Retinal pigment epithelial cell (primary cell): ENCODE results near the gene IL6R.
A peak's percentile ranks its signal among the peaks of the same experiment; 100 is the strongest.
"Not testable (repeated sequence)": the region's sequence is repeated elsewhere in the genome, so short reads cannot be mapped to it uniquely, and the experiment has no call there.

Experiments
- DNase-seq: peaks from one replicate; pipeline ENCODE4 v3.0.0-alpha.2; 2010; ENCODE audit warnings: low read depth
- H3K4me3 ChIP-seq: 2 replicates; pipeline ENCODE4 v1.5.1; 2011; ENCODE audit warnings: mild to moderate bottlenecking, low read length, control low read depth, moderate library complexity
- TF ChIP-seq, protein P1 (sequence below): conservative IDR thresholded peaks from 2 replicates; pipeline ENCODE4 v1.5.1; 2011; ENCODE audit warnings: low read depth, low read length, control low read depth, inconsistent platforms

The IL6R gene

DNA sequence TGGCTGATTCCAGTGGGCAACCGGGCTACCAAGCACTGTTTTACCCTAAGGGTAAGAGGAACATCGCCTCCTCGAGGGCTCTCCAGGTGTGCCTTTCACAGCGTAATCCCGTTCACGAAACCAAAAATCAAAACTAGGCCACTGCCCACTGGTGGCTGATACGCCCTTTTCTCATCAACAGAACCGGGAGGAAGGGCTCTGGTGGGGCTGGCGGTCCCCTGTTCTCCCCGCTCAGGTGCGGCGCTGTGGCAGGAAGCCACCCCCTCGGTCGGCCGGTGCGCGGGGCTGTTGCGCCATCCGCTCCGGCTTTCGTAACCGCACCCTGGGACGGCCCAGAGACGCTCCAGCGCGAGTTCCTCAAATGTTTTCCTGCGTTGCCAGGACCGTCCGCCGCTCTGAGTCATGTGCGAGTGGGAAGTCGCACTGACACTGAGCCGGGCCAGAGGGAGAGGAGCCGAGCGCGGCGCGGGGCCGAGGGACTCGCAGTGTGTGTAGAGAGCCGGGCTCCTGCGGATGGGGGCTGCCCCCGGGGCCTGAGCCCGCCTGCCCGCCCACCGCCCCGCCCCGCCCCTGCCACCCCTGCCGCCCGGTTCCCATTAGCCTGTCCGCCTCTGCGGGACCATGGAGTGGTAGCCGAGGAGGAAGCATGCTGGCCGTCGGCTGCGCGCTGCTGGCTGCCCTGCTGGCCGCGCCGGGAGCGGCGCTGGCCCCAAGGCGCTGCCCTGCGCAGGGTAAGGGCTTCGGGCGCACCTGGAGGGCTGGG lies at the start of gene IL6R:
Gene IL6R (plus strand): TSS at position 360 of the 763 bp plus-strand sequence. CDS start 287 bp downstream, at position 647.
- DNase-seq = peak; percentile 52
- TF ChIP-seq, protein P1, sequence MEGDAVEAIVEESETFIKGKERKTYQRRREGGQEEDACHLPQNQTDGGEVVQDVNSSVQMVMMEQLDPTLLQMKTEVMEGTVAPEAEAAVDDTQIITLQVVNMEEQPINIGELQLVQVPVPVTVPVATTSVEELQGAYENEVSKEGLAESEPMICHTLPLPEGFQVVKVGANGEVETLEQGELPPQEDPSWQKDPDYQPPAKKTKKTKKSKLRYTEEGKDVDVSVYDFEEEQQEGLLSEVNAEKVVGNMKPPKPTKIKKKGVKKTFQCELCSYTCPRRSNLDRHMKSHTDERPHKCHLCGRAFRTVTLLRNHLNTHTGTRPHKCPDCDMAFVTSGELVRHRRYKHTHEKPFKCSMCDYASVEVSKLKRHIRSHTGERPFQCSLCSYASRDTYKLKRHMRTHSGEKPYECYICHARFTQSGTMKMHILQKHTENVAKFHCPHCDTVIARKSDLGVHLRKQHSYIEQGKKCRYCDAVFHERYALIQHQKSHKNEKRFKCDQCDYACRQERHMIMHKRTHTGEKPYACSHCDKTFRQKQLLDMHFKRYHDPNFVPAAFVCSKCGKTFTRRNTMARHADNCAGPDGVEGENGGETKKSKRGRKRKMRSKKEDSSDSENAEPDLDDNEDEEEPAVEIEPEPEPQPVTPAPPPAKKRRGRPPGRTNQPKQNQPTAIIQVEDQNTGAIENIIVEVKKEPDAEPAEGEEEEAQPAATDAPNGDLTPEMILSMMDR = peak; percentile 55
- H3K4me3 ChIP-seq = peak within 1 kb of the TSS; percentile 45

DNA sequence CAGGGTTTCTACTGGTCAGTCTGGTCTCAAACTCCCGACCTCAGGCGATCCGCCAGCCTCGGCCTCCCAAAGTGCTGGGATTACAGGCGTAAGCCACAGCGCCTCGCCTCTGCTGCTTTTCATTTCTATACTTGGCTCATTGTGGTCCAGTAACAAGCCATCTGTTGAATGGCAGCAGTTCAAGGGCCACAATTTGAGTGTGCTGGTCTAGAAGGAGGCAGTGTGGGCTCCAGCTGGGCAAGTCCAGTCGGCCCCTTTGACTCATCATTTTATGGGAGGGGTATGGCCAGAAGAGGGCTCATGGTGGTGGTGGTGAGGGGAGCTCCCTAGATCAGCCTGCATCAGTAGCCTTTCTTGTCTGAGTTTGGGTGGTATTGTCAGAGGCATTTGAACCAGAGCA lies 46.6 kb upstream of the IL6R start:
- DNase-seq = no peak
- TF ChIP-seq, protein P1 = no peak
- H3K4me3 ChIP-seq = no peak overlapping the region

DNA sequence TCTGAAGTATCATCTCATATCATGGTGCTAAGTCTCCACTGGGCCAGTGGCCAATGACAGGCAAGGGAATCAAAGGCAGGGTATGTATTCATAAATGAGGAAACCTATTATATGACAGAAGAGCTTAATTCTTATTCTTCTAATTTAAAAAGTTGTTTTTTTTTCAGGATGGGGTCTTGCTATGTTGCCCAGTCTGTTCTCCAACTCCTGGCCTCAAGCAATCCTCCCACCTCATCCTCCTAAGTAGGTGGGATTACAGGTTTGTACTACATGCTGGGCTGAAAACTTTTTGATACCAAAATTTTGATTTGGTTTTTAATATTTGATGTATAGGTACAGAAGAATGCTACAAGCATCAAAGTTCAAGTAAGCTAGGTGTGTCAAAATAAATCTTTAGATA lies 44.9 kb upstream of the IL6R start:
- no peak for DNase-seq
- H3K4me3 ChIP-seq = no peak overlapping the region

DNA sequence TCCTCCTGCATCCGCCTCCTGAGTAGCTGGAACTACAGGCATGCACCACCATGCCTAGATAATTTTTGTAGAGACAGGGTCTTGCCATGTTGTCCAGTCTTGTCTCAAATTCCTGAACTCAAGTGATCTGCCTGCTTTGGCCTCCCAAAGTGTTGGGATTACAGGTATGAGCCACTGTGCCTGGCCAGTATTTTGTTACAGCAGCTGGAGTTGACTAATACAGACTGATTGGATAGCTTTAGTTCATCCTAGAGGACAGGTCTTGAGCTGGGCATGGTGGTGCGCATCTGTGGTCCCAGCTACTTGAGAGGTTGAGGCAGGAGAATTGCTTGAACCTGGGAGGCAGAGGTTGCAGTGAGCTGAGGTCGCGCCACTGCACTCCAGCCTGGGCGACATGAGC lies 44.3 kb upstream of the IL6R start:
- not testable (repeated sequence) for H3K4me3 ChIP-seq, DNase-seq

More for the DNA sequence above, 44.9 kb upstream of the IL6R start:
- TF ChIP-seq, protein P1 = no peak

DNA sequence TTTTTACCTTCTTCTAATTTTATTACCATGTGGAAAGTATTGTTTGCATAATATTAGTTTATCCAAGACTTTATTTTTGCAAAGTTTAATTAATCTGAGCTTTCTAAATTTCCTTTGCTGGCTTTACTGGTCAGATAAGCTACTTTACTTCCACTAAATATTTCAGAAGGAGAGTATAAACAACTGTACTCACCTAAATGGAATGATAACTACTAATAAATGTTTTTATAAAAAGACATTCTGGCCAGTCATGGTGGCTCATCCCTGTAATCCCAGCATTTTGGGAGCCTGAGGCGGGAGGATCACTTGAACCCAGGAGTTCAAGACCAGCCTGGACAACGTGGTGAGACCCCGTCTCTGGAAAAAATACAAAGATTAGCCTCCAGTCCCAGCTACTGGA lies 43.8 kb upstream of the IL6R start:
- DNase-seq = no peak
- TF ChIP-seq, protein P1 = no peak
- H3K4me3 ChIP-seq = no peak overlapping the region

DNA sequence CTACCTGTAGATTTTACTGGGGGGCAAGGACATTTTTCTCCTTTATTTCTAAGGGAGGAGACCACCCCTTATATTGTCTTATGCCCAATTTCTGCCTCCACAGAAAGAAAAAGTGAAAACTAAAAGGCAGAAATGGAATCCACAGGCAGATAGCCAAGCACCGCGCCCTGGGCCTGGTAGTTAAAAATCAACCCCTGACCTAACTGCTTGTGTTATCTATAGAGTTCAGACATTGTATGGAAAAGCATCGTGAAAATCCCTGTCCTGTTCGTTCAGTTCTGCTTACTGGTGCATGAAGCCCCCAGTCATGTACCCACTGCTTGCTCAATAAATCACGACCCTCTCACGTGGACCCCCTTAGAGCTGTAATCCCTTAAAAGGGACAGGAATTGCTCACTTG lies 33.7 kb upstream of the IL6R start:
- H3K4me3 ChIP-seq = no peak overlapping the region
- TF ChIP-seq, protein P1 = no peak

DNA sequence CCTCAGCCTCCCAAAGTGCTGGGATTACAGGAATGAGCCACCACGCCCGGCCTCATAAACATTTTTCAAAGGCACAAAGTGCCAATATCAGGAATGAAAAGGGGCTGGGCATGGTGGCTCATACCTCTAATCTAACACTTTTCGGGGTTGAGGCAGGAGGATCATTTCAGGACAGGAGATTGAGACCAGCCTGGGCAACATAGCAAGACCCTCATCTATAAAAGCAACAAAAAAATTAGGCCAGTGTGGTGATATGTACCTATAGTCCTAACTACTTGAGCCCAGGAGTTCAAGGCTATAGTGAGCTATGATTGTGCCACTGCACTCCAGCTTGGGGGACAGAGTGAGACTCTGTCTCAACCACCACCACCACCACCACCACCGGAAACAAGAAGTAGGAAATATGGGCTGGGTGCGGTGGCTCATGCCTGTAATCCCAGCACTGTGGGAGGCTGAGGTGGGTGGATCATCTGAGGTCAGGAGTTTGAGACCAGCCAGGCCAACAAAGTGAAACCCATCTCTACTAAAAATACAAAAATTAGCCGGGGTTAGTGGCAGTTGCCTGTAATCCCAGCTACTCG lies 31.3 kb upstream of the IL6R start:
- not testable (repeated sequence) for DNase-seq

More for the DNA sequence above, 33.7 kb upstream of the IL6R start:
- no peak for DNase-seq

DNA sequence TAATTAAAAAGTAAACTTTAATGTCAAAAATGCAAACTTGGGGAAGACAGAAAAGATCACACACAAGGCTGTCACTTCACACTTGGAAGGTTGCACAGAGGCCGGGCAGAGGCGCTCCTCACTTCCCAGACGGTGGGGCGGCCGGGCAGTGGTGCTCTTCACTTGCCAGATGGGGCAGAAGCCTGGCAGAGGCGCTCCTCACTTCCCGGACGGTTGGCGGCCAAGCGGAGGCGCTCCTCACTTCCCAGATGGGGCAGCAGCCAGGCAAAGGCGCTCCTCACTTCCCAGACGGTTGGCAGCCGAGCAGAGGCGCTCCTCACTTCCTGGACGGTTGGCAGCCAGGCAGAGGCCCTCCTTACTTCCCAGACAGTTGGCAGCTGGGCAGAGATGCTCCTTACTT lies 25.8 kb upstream of the IL6R start:
- TF ChIP-seq, protein P1 = no peak
- H3K4me3 ChIP-seq = no peak overlapping the region
- no peak for DNase-seq

More for the DNA sequence above, 31.3 kb upstream of the IL6R start:
- not testable (repeated sequence) for H3K4me3 ChIP-seq
